HPDE6-E6E7 (cell line): ENCODE measurements around the gene AKR1B15.
A peak's percentile ranks its signal among the peaks of the same experiment; 100 is the strongest.
"Not testable (repeated sequence)": the region's sequence is repeated elsewhere in the genome, so short reads cannot be mapped to it uniquely, and the experiment has no call there.

Experiments
- DNase-seq: peaks from one replicate; pipeline ENCODE4 v3.0.0; 2011; ENCODE audit warnings: missing footprints; ENCODE audit errors: extremely low spot score

The AKR1B15 gene

GRCh38 chr7:134532180-134532953 is 16.5 kb upstream of the AKR1B15 start:
- peak; percentile 37 for DNase-seq

DNA sequence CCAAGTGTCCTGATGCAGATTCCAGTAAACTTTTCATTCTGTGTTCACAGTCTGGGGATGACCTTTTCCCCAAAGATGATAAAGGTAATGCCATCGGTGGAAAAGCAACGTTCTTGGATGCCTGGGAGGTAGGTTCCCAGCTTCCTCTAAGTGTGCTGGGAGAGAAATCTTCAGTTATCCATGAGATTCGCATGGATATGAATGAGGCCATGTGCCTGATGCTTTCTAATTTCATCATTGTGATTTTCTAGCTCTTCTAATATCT is 16.0 kb upstream of the AKR1B15 start:
- no peak for DNase-seq

GRCh38 chr7:134533288-134533771 is 15.6 kb upstream of the AKR1B15 start:
- no peak for DNase-seq

DNA sequence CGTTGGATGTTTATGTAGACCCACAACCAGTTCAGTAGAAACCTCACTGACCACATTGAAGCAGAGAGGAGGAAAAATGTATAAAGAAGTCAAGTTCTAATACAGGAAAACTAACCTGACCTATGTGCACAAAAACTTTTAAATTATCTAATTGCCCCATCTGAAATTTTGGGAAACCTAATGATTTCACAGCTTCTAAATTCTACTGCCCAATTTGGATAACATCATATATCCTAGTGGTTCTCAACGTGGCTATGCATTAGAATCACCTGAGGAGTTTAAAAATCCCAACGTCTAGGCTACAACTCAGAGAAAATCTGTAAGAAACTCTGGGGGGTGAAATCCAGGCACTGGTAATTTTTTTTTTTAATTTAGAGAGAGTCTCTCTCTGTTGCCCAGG is 14.3 kb upstream of the AKR1B15 start:
- no peak for DNase-seq

- DNase-seq: no peak
Observed at GRCh38 chr7:134535272-134535918, 13.5 kb upstream of the AKR1B15 start.

DNA sequence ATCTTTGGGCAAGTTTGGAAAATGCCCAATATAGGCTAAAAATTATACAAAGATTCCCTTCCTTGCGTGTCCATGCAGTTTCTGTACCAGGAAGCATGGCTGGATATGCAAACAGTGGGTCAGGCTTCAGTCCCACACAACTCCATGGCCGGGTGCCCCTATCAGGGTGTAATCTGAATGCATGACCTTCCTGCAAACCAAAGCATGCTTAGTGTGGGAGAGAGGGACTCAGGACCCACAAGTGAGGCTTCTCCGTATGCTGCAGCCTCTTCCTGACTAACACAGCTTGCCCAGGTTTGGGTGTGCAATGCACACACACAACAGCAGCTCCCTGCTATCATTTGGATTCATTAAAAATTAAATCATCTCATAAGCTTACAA is 13.0 kb upstream of the AKR1B15 start:
- no peak for DNase-seq

DNA sequence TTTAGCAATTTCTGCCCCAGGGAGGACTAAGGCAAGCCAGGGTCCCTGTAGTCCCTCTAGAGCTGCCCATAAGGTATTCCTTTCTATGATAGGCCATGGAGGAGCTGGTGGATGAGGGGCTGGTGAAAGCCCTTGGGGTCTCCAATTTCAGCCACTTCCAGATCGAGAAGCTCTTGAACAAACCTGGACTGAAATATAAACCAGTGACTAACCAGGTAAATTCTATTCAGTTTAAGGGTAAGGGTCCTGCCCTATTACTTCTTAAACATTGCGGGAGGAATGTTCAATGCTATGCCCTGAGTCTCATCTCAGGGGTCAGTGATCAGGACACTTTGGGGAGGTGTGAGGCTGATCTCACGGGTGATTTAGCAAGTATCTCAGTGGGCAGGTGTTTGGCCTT is 12.4 kb upstream of the AKR1B15 start:
- not testable (repeated sequence) for DNase-seq

DNA sequence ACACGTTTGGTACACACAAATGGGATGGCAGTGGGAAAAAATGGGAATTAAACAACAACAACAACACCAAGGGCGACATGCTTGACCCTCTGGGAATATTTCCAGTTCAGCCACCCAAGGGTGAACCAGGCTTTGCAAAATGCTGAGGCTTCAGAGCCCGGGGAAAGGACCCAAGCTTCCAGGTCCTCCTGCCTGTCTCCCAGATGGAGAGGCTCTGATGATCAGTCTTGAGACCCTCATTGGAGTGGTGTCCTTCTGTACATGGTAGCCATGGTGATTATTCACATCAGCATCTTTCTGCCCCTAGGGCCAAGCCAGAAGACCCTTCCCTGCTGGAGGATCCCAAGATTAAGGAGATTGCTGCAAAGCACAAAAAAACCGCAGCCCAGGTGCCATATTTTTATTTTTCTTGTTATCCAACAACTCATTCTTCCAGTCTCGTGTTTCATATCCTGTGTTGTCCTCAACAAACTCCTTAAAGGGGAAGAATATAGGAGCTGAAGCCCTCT is 11.6 kb upstream of the AKR1B15 start:
- not testable (repeated sequence) for DNase-seq

GRCh38 chr7:134539380-134540004 is 9.4 kb upstream of the AKR1B15 start:
- no peak for DNase-seq

GRCh38 chr7:134541501-134542194 is 7.3 kb upstream of the AKR1B15 start:
- not testable (repeated sequence) for DNase-seq

DNA sequence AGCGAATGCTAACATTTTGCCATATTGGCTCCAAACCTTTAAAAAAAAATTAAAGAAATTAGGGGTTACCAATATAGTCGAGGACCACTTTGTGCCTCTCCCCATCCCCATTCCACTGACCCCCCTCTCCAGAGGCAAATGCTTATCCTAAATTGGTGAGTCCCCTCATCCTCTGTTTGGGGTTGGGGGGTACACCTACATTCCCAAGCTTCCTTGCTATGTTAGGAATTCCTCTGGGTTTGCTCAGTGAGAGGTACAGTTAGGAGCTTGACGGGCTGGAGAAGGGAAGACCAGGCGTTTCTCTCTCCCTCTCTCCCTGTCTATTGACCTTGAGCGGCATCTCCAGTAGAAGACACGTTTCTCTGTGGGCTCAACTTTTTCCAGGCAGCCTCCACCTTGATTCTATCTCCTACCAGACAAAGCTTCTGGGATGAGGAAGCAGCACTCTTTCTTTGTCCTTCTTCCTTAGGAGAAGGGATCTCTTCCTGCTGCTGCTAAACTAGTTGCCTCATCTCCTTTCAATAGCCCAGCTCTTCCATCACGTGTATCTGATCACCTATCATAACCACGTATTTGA is 6.6 kb upstream of the AKR1B15 start:
- no peak for DNase-seq

- no peak for DNase-seq
Observed at GRCh38 chr7:134545380-134545779, 3.5 kb upstream of the AKR1B15 start.

- no peak for DNase-seq
Observed at GRCh38 chr7:134545918-134546317, 3.0 kb upstream of the AKR1B15 start.

DNA sequence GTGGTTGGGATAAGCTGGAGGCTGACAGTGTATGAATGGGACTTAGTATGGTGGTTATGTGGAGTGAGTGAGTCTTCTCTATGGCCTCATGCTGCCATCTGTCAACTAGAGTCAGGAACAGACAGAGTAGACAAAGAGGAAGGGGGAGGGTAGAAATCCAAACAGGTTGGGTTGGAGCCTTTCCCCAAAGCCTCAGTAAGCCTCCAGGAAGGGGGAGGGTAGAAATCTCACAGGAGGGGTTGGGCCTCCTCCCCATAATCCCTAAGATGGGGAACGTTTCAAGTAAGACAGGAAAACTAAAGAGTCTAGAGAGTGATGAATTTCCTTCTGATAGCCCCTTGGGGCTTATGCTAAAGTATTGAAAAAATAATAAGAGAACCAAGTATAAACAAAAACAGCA is 2.0 kb upstream of the AKR1B15 start:
- DNase-seq: peak; percentile 49

- DNase-seq: peak; percentile 84
Observed at GRCh38 chr7:134547397-134548054, 1.4 kb upstream of the AKR1B15 start.

DNA sequence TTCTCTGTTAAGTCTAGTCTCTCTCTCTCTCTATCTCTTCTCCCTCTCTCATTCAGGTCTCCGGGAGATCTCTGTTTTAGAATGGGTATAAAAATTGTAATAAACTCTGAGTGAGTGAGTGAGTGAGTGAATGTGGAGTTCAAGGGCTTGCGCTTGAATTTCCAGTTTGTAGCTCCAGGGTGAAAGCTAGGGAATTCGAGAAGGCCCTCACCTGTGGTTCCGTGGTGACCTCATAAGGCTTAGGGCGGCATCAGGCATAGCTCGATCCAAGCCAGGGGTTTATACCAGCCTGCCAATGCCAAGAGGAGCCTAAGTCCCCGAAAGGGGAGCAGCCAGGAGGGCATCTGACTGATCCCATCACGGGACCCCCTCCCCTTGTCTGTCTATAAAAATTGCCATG is 456 bp downstream of the AKR1B15 start:
- no peak for DNase-seq

GRCh38 chr7:134552105-134552504 is 3.2 kb downstream of the AKR1B15 start:
- DNase-seq: no peak

GRCh38 chr7:134553976-134554375 is 5.1 kb downstream of the AKR1B15 start:
- no peak for DNase-seq

- DNase-seq: no peak
Observed at GRCh38 chr7:134554417-134554966, 5.6 kb downstream of the AKR1B15 start.

- no peak for DNase-seq
Observed at GRCh38 chr7:134557391-134557790, 8.5 kb downstream of the AKR1B15 start.

DNA sequence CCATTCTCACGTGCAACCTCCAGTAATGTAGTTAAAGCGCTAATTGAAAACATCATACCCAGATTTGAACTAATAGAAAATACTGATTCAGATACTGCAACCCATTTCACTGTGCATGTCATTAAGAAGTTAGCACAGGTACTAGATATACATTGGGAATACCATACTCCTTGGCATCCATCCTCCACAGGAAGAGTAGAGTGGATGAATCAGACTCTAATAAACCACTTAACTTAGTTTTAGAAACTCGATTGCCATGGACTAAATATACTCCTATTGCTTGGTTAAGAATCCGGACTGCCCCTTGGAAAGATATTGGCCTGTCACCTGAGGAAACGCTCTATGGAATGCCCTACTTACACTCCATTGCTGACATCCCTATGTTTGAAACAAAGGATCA is 9.5 kb downstream of the AKR1B15 start:
- no peak for DNase-seq
